GM12878 (cell line): ENCODE results near the gene NRP1. TPM values are rescaled to one million over a fixed set of nuclear protein-coding genes. Genes with fewer than 3 reads are reported as not detected.

ENCODE experiments used
- ATAC-seq: fragments of 200-7000 bp; cut with Tn5 transposase; 3 replicates; pipeline ENCODE4 v1.9.1; 2020; ENCODE audit warnings: mild to moderate bottlenecking, moderate library complexity
- BruUV-seq: library from RNA; stranded (reverse); fragments of 400-500 nt; replicated peaks from 2 replicates; lab custom pipeline; 2021; lab: Mats Ljungman, UMichigan
- CTCF ChIA-PET: fragments of 300-600 bp; sonication (Branson Sonifier 250); formaldehyde crosslinking; extraction: SDS; loops from one replicate; lab custom pipeline; 2021; ENCODE audit warnings: inconsistent platforms; lab: Yijun Ruan, JAX
- POLR2A ChIA-PET: fragments of 350-600 bp; formaldehyde crosslinking; extraction: SDS; loops from one replicate; lab custom pipeline; 2021; ENCODE audit warnings: inconsistent platforms; lab: Charles Lee
- RAD21 ChIA-PET: fragments of 300-600 bp; sonication (Branson Sonifier 250); formaldehyde crosslinking; loops from one replicate; lab custom pipeline; 2023; ENCODE audit warnings: antibody characterized with exemption; ENCODE audit not compliant: unreplicated experiment; lab: Charles Lee
- SMC1A ChIA-PET: fragments of 300-600 bp; sonication (Branson Sonifier 250); formaldehyde crosslinking; loops from one replicate; lab custom pipeline; 2023; ENCODE audit not compliant: unreplicated experiment, uncharacterized antibody; lab: Charles Lee
- DNase-seq: peaks from one replicate; pipeline ENCODE4 v3.0.0-alpha.2; 2011; ENCODE audit warnings: low read depth, low spot score
- FAIRE-seq: peaks from 3 replicates; lab custom pipeline; 2011; peaks lifted over from hg19 to GRCh38; lab: Jason Lieb, UNC
- H2AFZ ChIP-seq: 2 replicates; pipeline ENCODE4 v1.6.0; 2011; ENCODE audit warnings: low read depth, low read length, control low read depth; ENCODE audit not compliant: control insufficient read depth
- H3K27ac ChIP-seq: 2 replicates; pipeline ENCODE4 v1.5.1; 2011; ENCODE audit warnings: control low read depth; ENCODE audit not compliant: control insufficient read depth, insufficient read depth
- H3K27me3 ChIP-seq, 2 experiments: replicated peaks in 1 of 2; 2 replicates each; pipeline versions ENCODE4 v1.6.0 to v1.6.1; 2011; ENCODE audit warnings: low read length in 1 of 2; ENCODE audit not compliant: control insufficient read depth in 2 of 2, insufficient read depth in 2 of 2
- H3K36me3 ChIP-seq, 2 experiments: 2 replicates each; pipeline ENCODE4 v1.5.1; 2011; ENCODE audit warnings: low read length in 1 of 2; ENCODE audit not compliant: control insufficient read depth in 2 of 2, insufficient read depth in 2 of 2
- H3K4me1 ChIP-seq: 2 replicates; pipeline ENCODE4 v1.6.1; 2011; ENCODE audit warnings: mild to moderate bottlenecking, low read length, moderate library complexity, mixed read lengths; ENCODE audit not compliant: control insufficient read depth, insufficient read depth
- H3K4me2 ChIP-seq: 2 replicates; pipeline ENCODE4 v1.6.0; 2011; ENCODE audit warnings: control low read depth; ENCODE audit not compliant: control insufficient read depth, insufficient read depth
- H3K4me3 ChIP-seq: fragments of 200-600 bp; sonication (generic); 2 replicates; pipeline ENCODE4 v1.5.1; 2016
- H3K79me2 ChIP-seq: 2 replicates; pipeline ENCODE4 v1.6.0; 2011; ENCODE audit warnings: low read length; ENCODE audit not compliant: control insufficient read depth, insufficient read depth
- H3K9ac ChIP-seq: 2 replicates; pipeline ENCODE4 v1.8.0; 2011; ENCODE audit warnings: low read length, control low read depth, mixed read lengths; ENCODE audit not compliant: control insufficient read depth, insufficient read depth
- H3K9me3 ChIP-seq: replicated peaks from 3 replicates; pipeline ENCODE4 v1.5.1; 2011; ENCODE audit warnings: mild to moderate bottlenecking, low read length; ENCODE audit not compliant: control insufficient read depth, insufficient read depth
- H4K20me1 ChIP-seq: 2 replicates; pipeline ENCODE4 v1.6.0; 2011; ENCODE audit not compliant: control insufficient read depth, insufficient read depth
- ATF7 ChIP-seq: fragments of 450-650 bp; IDR thresholded peaks from 2 replicates; pipeline ENCODE4 v1.6.1; 2016; ENCODE audit warnings: low read depth, mild to moderate bottlenecking
- GATAD2B ChIP-seq: fragments of 450-650 bp; conservative IDR thresholded peaks from 2 replicates; pipeline ENCODE4 v1.6.1; 2017; ENCODE audit warnings: low read depth, mild to moderate bottlenecking, moderate library complexity
- IKZF2 ChIP-seq, 2 experiments: fragments of 450-650 bp; IDR thresholded peaks; 2 replicates each; pipeline ENCODE4 v1.6.1; 2017; ENCODE audit warnings: mild to moderate bottlenecking in 2 of 2, moderate library complexity in 2 of 2
- MTA2 ChIP-seq: fragments of 450-650 bp; IDR thresholded peaks from 2 replicates; pipeline ENCODE4 v1.6.1; 2016; ENCODE audit warnings: low read depth, mild to moderate bottlenecking, moderate library complexity
- WGBS: methylation state at CpG from one replicate; pipeline ENCODE4 v1.1.6; 2016; ENCODE audit warnings: low lambda C conversion rate; ENCODE audit not compliant: insufficient replicate concordance, insufficient coverage; ENCODE audit errors: missing lambda C conversion rate; 5-methylcytosine and 5-hydroxymethylcytosine counted together
- in situ Hi-C: fragments of 300-500 bp; cut with MboI; formaldehyde crosslinking; loops from 9 replicates; pipeline ENCODE4 v1.14.3; 2018; ENCODE audit warnings: mixed read lengths
- intact Hi-C: fragments of 100-400 bp; cut with micrococcal nuclease; formaldehyde crosslinking; loops from one replicate; pipeline ENCODE4 v1.14.2; 2022; ENCODE audit not compliant: unreplicated experiment
- polyA plus RNA-seq, 11 experiments: library from polyadenylated mRNA; depleted of rRNA in 4 of 11; unstranded in 6 of 11; stranded (reverse) in 5 of 11; fragments of >200 nt; fragmentation: Nextera tagmentation in 4 of 11; fragmentation: Illumina TruSeq in 1 of 11; extraction: Ambion mirVana in 4 of 11; extraction: Trizol in 1 of 11; gene quantifications; 1 replicate in 1 of 11; 2 replicates in 10 of 11; pipeline versions ENCODE4 v1.2.1 to v1.2.3, GENCODE V29; 2011 to 2016; ENCODE audit warnings: inconsistent platforms in 2 of 11, missing spikeins in 2 of 11, low read depth in 1 of 11
- total RNA-seq, 4 experiments: library from RNA; depleted of rRNA in 3 of 4; stranded (reverse); fragments of >200 nt in 3 of 4; fragmentation: Illumina TruSeq in 1 of 4; extraction: Trizol in 1 of 4; gene quantifications; 2 replicates each; pipeline versions ENCODE4 v1.2.1 to v1.2.3, GENCODE V29; 2013 to 2021

The NRP1 gene
- total and polyA plus RNA-seq, 10 of the 15 experiments (the other 5 are each of a cell fraction or from before 2014, with no cell fraction given): 0.11 to 12.1 (median 0.52) TPM

DNA sequence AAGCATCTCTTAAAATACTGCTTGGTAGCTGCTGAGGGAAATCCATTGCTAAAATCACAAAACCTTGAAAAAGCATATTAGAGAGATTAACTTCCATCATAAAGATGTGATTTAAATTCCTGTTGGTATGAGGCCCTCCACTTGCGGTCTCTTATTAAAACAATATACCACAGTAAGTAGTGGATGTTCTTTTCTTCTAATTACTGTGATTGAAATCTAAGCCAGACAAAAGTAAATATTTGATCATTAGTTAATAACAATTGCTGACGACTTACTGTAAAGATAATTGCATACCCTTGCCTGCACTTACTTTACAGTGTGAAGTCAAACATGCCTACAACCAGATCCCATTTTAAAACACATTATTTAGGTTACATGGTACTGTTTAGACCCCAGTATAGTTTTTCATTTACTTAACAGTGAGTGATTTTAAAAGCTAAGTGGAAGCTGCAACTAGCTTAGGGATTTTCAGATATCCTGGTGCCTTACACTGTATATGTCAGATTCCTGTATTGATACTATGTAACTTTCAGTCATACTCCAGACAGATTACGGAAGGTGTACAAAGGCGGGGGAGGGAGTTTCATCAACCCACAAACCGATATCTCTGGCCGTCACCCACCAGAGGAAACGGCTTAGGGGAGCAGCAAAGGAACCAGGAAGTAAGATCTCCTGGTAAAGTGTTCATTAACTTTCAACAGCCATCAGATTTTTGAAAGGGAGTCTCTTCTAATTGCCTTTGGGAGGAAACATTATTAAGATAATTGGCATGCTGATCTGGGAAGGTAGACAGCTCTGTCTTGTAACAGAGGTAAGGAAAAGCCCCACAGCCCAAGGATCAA, 986 bp downstream of the NRP1 start:
- RAD21 ChIA-PET: interaction anchor here (1.0 to 4.0 kb wide), 40 partner anchors 8 to 1305 kb away, joined by 3 to 26 read pairs (median 4); no protein-coding TSS in a partner anchor
- no peak overlapping the region for H3K27ac ChIP-seq
- 0 out of 2 replicates have a peak, but pooled peaks have one; percentile 13 for TF ChIP-seq MTA2
- TF ChIP-seq ATF7: no peak
- 0 out of 4 replicates have a peak, but pooled peaks of 1 of the 2 experiments have one; percentile 34 for TF ChIP-seq IKZF2 (IDR thresholded peaks at IDR 0.05)
- 0 out of 2 replicates have a peak, but pooled peaks have one; percentile 32 for TF ChIP-seq GATAD2B
- TF ChIP-seq, all 136 proteins: peak for 3
- ChIA-PET POLR2A (interaction anchor here (0.5 to 1.2 kb wide), 4 partner anchors 39 to 404 kb away, joined by 3 to 5 read pairs (median 3); no protein-coding TSS in a partner anchor), CTCF (interaction anchor here (0.6 to 5.6 kb wide), 13 partner anchors 13 to 1305 kb away, joined by 3 to 81 read pairs (median 3); no protein-coding TSS in a partner anchor), SMC1A (interaction anchor here (0.7 to 5.7 kb wide), 34 partner anchors 10 to 1304 kb away, joined by 3 to 52 read pairs (median 4); no protein-coding TSS in a partner anchor)
- Histone ChIP-seq H3K9ac (no peak overlapping the region), H3K27me3 (peaks cover 6 to 7% of the 10 kb centered on the region in 2 experiments), H3K4me3 (no peak overlapping the region), H3K36me3 (no peaks in the 10 kb centered on the region), H4K20me1 (no peaks in the 10 kb centered on the region), H3K4me2 (no peak overlapping the region; the same call in 1 of the 2 replicates), H3K9me3 (no peaks in the 10 kb centered on the region), H3K4me1 (no peaks in the 10 kb centered on the region), H2AFZ (no peak overlapping the region), H3K79me2 (no peaks in the 10 kb centered on the region)
- BruUV-seq: no TSS peak
- FAIRE-seq (peak; percentile 49), ATAC-seq (peak; percentile 55), DNase-seq (no peak)
- intact Hi-C loops (loop anchor here (5.0 to 10.0 kb wide), 4 partner anchors 141 to 1189 kb away; no protein-coding TSS in a partner anchor), in situ Hi-C loops (loop anchor here (5.0 to 10.0 kb wide), 2 partner anchors 1191 to 1304 kb away; no protein-coding TSS in a partner anchor)
- WGBS: 2% methylated on average over 7 of the region's 7 CpGs
